GM18861 (cell line): ENCODE data around the gene CALY.

Experiments used
- ATAC-seq: cut with Tn5 transposase; IDR thresholded peaks from one replicate; pipeline ENCODE4 v1.9.1; 2021; ENCODE audit not compliant: unreplicated experiment

The CALY gene

GRCh38 chr10:133351408-133352318 is 15.0 kb upstream of the CALY start:
- no peak for ATAC-seq

GRCh38 chr10:133350950-133351329 is 14.2 kb upstream of the CALY start:
- no peak for ATAC-seq

GRCh38 chr10:133350283-133350949 is 13.7 kb upstream of the CALY start:
- ATAC-seq: no peak

- no peak for ATAC-seq
These were observed 12.9 kb upstream of the CALY start for GRCh38 chr10:133349577-133350011.

GRCh38 chr10:133349160-133349568 is 12.5 kb upstream of the CALY start:
- no peak for ATAC-seq

- no peak for ATAC-seq
These were observed 11.2 kb upstream of the CALY start for GRCh38 chr10:133347710-133348517.

GRCh38 chr10:133346413-133346812 is 9.7 kb upstream of the CALY start:
- ATAC-seq: no peak

- ATAC-seq: no peak
These were observed 7.5 kb upstream of the CALY start for GRCh38 chr10:133344236-133344635.

GRCh38 chr10:133343558-133343957 is 6.9 kb upstream of the CALY start:
- ATAC-seq: no peak

GRCh38 chr10:133342942-133343341 is 6.2 kb upstream of the CALY start:
- no peak for ATAC-seq

GRCh38 chr10:133341983-133342382 is 5.3 kb upstream of the CALY start:
- no peak for ATAC-seq

- ATAC-seq: no peak
These were observed 3.1 kb upstream of the CALY start for GRCh38 chr10:133339708-133340380.

GRCh38 chr10:133338080-133339071 is 1.7 kb upstream of the CALY start:
- ATAC-seq: no peak

GRCh38 chr10:133337370-133337725 is 652 bp upstream of the CALY start:
- ATAC-seq: no peak

GRCh38 chr10:133336118-133336576 is 549 bp downstream of the CALY start:
- no peak for ATAC-seq

- ATAC-seq: no peak
These were observed 1.2 kb downstream of the CALY start for GRCh38 chr10:133335246-133336117.

- no peak for ATAC-seq
These were observed 2.0 kb downstream of the CALY start for GRCh38 chr10:133334503-133335245.
